Stimulated activated CD4-positive, alpha-beta T cell treated with anti-CD3 and anti-CD28 coated beads, Interleukin-12 subunit alpha, Interleukin-12 subunit beta, amount 100 ng/mL, for 48 hours (primary cell): ENCODE data around the gene MYH15.

ENCODE experiments used
- DNase-seq, 3 donors: peaks; one replicate each; pipeline ENCODE4 v3.0.0-alpha.2; 2020; ENCODE audit warnings: low read depth in 2 of 3, low spot score in 1 of 3

Gene MYH15

GRCh38 chr3:108510496-108510895 lies at the start of gene MYH15:
TSS of gene MYH15 (minus strand) at chr3:108510596. CDS start at chr3:108510530, 66 bp downstream.
- DNase-seq = no peak

GRCh38 chr3:108555966-108556581 lies 45.7 kb upstream of the MYH15 start:
- DNase-seq = no peak

- no peak for DNase-seq
Measured at GRCh38 chr3:108554913-108555571, 44.6 kb upstream of the MYH15 start.

GRCh38 chr3:108554229-108554628 lies 43.8 kb upstream of the MYH15 start:
- no peak for DNase-seq

DNA sequence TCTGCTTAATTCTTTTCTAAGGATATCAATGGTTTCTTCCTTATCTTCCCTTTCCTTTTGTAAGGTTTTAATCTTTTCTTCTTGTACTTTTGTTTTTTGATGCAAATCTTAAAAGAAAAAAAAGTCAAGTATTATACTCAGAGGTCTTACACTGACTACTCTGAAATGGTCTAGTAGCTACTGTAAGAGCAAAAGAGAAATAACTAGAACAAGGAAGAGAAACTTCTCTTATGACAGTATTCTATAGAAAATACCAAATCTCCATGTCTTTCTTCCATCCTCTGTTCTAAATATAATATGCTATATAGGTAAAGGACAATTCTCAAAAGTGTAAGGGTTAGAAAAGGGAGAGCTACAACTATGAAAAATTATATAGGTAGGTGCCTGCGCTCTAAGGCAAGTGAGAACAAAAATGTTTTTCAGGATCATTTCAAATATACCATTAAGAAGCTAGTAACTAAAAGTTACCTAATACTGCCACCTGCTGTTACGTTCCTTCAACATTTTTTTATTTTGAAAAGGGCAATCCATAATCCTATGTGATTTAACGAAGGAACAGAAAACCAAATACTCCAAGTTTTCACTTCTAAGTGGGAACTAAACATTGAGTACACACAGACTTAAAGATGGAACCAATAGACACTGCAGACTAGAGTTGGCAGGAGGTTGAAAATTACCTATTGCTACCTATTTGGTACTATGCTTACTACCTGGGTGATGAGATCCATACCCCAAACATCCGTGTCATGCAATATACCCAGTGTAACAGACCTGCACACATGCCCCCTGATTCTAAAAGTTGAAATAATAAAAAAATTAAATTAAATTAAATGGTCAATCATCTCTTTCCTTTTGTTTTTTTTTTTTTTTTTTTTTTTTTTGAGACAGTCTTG lies 42.1 kb upstream of the MYH15 start:
- peak in 1 of 3 donors; percentile 15 for DNase-seq

DNA sequence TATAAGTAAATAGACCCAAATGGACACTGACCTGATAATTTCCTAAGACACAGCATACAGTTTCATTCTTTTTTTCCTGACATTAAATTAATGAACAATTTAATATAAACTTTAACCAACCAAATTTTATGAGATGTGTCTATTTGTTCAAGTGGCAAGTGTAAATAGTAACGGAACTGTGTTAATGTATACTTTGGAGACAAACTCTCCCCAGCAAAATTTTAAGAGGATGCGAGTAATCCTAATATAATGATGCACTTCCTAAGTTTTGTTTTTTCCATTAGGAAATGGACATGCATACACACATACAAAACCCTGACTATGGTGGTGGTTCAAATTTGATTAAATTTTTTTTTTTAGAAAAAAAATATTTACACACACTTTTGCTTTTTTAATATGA lies 38.5 kb upstream of the MYH15 start:
- DNase-seq = no peak

DNA sequence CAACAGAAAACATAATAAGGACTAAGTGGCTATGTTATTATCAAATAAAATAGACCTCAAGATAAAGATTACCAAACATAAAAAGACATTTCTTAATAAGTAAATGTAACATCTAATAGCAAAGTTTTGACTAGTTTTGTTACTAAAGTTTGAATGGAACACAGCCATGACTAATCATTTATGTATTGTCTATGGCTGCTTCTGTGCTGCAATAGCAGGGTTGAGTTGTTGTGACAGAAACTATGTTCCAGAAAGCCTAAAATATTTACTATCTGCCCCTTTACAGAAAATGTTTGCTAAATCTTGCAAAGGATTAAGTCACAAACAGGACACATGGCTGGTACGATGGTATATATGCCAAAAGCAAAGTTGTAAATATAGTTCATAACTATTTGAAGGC lies 37.9 kb upstream of the MYH15 start:
- DNase-seq = no peak

GRCh38 chr3:108546692-108547091 lies 36.3 kb upstream of the MYH15 start:
- no peak for DNase-seq

- DNase-seq = no peak
Measured at GRCh38 chr3:108546247-108546646, 35.9 kb upstream of the MYH15 start.

DNA sequence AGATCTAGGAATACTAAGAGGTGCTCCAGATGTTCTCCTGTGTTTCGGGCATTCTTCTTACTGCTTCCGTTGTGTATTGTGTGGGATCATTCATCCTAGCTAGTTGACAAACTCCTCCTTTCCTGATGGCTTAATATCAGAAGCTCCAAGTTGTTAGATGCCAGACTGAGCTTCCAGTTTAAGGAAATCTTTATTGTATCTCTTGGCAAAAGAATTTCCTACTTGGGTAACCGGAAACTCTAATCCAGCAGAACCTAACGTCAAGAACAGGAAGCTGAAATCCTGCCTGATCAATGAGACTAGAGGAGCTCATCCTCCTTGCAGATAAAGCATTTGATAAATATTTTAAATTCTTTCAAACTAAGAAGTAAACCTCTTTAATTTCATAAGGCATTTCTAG lies 27.7 kb upstream of the MYH15 start:
- DNase-seq = no peak

DNA sequence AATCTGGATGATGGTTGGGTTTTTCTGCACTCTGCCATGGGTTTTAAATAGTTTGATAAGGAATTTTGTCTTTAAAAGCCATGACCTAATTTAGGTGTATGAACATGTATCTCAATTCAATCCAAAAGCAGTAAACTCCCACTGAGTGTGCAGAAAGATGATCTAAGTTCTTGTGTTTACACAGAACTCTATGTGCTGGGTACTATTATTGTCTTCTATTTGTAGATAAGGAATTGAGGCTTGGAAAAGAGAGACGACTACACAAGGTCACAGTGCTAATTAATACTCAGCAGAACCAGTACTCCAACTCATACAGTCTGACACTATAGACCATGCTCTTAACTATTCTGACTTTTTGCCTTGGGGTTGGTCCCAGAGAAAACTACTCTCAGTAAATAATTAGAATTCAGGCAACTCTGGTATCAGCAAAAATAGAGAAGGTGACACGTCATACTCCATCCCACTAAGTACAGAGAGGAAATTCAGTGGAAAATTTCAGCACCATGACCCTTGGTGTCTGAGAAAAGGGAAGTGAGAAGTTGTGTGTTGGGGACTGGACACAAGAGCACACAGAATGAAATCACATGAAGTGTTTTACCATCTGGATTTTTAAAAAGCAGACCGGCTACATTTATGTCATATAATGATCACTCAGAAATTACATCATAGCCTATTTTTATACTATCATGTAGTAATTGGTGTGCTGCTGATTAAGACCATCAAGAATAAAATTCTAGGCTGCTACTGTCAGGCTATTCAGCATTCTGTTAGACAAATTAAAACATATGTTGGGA lies 18.3 kb upstream of the MYH15 start:
- DNase-seq = no peak

- DNase-seq = no peak
Measured at GRCh38 chr3:108527817-108528216, 17.4 kb upstream of the MYH15 start.

DNA sequence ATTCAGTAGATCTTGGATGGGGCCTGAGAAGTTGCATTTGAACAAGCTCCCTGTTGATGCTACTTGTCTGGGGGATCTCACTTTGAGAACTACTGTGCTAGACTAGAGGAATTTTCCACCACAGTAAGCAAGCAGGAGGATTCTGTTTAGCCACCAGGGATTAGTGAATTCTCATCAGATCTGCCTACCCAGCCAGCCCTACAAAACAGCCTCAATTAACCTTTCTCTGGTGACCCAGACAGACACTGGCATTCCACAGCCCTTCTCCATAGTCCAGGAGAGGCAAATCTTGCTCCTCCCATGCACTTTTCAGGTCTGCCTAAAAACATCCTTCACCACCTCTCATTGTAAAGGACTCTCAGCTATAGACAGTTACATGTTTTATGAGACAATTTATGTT lies 16.7 kb upstream of the MYH15 start:
- DNase-seq = no peak

GRCh38 chr3:108525971-108526370 lies 15.6 kb upstream of the MYH15 start:
- DNase-seq = no peak

DNA sequence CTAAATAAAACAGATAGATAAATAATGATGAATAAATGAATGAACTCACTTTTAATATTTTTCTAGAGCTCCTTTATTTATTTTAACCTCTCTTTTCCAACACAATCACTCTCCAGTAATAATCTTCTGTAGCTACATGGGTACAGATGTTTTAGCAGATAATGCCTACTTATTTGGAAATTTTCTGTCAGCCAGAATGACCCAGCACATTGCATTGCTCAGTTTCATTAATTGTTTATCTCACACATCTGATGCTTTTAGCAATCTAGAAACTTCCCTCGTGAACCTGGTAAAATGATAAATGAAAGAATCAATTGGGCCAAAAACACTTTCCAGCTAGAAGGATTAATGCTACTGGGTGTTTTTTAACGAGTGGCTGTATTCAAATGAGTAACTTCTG lies 14.9 kb upstream of the MYH15 start:
- no peak for DNase-seq

GRCh38 chr3:108524537-108524936 lies 14.1 kb upstream of the MYH15 start:
- no peak for DNase-seq

DNA sequence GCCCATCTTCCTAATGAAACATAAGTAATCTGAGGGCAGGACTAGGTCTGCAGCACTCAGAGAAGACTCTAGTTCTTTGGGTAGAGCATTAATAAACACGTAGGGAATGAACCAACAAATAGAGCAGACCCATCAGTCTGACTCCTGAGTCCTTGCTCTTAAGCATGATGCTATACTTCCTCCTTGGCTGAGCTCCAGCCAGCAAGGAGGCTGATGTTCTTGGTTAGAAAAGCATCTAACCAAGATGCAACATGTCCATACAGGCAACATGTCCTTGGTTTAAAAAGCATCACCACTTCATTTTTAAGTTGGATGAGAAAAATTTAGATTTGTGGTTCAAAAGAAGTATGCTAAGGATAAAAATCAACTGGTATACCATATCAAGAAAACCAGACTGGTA lies 8.5 kb upstream of the MYH15 start:
- no peak for DNase-seq

DNA sequence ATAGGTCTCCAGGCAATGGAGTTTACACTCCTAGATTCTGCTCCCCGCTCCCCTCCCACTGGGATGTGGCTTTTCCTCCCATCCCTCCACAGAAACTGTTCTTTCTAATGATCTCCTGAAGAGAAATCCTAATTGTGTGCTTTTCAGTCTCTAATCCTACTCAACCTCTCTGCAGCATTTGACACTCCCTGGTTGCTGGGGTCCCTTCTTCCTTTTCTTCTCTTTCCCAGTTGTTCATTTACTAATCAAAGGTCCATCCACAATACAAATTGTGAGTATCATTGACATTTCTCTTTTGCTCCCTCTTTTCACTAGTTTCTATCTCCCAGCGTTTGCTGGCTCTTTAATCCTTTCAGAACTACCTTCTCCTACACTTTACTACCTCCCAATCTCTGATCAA lies 6.5 kb upstream of the MYH15 start:
- DNase-seq = no peak

DNA sequence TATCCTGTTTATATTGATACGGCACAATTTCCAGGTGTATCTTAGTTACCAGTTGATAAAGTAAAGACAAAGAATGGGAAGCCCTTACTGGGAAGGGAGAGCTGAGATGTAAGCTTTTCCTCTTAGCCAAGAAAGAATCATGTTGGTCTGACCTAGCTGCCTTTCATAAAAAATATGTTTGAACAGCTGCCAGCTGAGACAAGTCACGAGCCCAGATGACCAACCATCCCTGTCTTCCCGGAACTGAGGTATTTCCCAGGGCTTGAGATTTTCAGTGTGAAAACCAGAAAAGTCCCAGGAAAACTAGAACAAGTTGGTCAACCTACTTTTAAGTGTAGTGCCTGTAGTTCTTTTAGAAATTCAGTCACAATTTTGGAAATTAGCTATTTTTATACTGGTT lies 3.6 kb upstream of the MYH15 start:
- no peak for DNase-seq

GRCh38 chr3:108512671-108513070 lies 2.3 kb upstream of the MYH15 start:
- no peak for DNase-seq

DNA sequence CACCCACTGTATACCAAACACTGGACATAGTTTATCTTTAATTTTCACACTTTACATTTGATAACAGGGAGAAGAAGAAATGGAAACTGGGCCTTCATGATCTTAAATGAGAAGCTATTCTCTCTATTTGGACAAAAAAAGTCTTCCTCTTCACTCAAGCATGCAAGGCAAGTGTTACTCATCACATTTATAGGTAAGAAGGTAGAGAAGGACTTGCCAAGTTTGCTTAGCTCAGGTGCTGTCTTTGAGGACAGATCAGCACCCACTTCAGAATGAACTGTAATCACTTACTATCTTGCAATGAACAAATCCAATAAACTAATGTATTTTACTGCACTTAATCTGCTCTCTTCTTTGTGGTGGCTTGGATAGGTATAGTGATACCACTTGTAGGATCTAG lies 1.1 kb upstream of the MYH15 start:
- no peak for DNase-seq
